Raji (cell line): ENCODE results near the gene EMC1.

ENCODE experiments used
- POLR2A ChIP-seq: IDR thresholded peaks from 2 replicates; pipeline ENCODE4 v1.6.1; 2011; ENCODE audit warnings: low read depth, low read length, control low read depth; ENCODE audit not compliant: insufficient read depth

Gene EMC1

DNA sequence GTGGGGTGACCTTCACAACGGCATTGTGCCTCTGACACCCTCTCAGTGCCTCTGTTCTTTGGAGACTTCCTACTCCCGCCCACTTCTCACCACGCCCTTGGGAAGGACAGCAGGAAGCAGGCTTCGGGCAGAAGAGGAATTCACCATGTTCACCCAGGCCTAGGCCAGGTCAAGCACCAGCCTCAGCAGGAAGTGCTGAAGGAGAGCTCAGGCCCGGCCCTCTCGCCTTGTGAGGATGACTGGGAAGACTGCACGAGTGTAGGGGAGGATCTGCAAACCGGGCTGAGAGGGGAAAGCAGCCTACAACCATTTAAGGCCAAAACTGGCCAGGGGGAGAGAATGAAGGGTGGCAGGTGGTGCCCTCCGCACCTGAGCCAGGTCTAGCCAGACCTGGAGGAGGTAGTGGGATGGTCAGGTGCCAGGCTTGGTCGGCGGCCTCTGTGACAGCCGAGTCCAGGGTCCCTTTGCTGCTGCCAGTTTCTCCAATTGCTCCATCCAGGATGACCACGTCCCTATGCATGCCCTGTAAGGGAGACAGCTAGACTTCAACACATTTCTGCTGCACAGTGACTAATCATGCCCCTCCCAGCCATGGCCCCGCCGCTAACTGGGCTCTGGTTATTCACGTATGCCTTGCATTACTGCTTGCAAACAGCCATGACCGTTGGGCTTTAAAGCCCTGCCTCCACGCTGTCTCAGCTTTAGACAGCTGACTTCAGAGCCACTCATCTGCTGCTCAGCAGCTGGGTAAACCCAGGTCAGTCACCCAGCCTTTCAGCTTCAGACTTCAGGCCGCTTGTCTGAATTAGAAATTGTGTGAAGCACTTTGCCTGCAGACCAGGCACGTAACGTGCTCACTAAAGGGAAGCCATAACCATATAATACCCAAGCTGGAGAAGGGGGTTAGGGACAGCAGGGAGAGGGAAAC is 9.2 kb upstream of the EMC1 start:
- TF ChIP-seq POLR2A = no peak

DNA sequence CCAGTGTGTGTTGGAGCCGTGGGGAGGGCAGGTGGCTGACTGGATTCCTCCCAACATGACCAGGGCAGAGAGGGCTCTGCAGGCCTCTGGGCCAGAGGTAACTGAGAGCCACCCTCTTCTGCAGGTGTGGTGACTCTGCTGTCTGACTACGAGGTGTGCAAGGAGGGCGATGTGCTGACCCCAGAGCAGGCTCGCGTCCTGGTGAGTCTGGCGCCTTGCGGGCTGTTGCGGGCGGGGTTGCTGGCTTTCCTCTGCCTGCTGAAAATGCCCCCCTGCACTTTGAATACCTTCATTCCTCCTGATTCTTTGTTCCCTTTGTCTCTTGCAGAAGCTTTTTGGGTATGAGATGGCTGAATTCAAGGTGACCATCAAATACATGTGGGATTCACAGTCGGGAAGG is 7.0 kb upstream of the EMC1 start:
- TF ChIP-seq POLR2A = no peak

DNA sequence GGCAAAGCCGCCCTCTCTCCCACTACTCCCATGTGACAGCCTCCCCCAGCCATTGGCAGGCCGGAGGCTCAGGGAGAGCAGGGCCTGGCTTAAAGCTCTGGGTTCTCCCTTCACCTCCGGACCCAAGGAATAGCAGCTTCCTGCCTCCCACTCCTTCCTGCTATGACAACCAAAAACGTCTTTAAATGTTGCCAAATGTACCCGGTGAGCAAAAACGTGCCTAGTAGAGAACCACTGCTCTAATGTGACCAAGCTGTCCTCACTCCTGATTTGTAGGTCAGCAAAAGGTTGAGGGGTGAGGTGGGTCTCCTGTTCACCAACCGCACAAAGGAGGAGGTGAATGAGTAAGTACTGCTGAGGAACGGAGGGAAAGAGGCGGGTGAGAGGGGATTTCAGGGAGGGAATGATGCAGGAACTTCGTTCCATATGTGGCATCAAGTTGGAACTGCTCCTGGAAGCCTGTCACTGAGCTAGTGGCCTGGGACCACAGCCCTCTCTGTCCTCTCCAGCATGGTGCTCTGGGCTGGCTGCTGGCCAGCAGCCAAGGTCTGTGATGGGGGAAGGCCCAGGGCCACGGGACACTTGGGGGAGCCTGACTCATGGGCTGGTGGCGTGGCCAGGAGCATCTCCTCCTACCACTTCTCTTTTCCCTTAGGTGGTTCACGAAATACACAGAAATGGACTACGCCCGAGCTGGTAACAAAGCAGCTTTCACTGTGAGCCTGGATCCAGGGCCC is 6.0 kb upstream of the EMC1 start:
- TF ChIP-seq POLR2A = no peak

DNA sequence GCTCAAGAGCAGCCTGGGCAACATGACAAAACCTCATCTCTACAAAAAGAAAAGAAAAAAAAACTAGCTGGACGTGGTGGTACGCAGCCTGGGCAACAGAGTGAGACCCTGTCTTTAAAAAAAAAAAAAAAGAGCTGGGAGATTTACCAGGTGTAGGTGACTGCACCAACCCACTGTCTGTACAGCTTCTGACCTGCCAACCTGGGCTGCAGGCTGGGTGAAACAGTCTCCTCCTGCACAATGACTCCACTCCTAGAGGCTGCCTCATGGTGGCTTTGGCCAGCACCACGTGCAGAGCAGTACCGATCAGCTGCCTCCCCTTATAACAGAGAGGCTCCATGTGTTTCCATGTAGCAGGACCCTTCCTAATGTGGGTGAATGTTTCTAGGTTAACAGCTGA is 4.0 kb upstream of the EMC1 start:
- no peak for TF ChIP-seq POLR2A

DNA sequence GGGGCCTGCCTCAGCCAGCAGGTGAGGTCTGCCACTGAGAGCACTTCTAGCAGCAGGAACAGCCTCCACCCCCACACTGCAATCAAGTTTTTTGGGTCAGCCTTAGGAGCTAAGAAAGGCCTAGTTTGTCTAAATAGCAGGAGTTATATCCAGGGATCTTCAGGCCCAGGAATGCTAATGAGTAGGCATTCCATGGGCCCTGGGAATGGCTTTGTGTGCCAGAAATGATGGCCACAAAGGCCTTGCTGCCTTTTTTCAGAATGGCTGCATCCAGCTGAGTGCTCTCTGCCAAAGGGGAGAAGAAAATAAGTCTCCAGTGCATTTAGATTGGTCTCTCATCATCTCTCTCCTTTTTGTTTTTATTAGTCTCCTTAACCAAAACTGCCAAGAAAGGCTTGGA is 3.1 kb upstream of the EMC1 start:
- TF ChIP-seq POLR2A = no peak

DNA sequence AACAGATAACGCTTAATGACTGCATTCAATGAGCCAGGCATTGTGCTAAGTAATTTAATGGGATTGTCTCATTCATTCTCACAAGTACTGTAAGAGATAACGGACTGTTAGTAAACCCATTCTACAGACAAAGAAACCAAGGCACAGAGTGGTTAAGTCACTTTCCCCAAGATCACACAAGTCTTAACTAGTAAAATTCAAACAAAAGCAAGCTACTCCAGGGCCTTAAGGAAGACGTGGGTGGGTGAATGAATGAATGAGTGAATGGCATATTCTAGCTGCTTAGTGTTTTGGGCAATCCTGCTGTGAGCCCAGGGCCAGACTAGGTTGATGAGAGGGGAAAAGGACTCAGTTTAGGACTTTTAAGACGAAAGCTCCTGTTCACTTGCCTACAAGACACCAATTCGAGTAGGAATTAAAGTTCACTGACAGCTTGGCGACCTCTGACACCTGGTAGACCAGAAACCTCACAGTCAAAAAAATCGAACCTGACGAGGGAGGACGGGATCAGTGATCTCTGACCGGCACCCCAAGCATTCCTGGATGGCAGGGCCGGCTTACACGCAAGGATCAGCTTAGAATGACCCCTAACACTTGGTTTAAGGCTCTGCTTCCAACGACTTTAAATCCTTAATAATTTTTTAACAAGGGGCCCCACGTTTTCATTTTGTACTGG is 557 bp downstream of the EMC1 start:
- TF ChIP-seq POLR2A = no peak

DNA sequence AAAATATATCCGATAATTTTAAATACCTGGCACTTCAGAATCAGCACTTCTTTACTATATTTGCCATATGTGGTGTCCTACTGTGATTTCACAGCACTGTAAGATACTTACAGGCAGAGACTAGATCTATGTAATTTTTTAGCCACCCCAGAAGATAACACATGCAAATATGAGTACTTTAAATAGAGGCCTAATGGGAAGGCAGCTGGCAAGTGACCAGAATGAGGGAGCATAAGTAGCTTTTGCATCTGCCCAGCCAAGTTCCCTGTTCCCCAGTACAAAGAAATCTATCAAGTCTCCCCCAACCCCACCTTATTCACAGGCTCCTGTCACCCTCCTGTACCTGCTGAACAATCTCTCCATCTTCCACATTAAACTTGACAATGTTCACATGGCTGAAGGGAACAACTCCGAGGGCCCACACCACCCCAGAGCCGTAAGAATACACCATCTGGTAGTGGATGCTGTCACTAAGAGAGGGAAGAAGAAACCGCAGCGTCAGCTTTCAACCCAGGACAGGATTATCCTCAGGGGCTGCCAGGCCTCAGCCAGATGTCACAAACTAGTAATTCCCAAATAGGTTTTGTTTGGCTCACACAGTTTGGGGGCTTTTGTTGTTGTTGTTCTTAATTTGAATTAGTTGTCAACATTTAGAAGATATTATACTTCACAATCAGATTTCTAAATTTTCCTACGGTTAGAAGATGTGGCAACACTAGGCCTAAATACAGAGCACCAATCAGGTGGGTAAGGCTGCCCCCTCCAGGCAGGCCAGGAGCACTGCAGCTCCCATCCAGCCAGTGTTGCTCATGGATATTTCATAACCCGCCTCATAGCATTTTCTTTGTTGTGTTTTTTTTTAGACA is 10.4 kb downstream of the EMC1 start:
- no peak for TF ChIP-seq POLR2A

DNA sequence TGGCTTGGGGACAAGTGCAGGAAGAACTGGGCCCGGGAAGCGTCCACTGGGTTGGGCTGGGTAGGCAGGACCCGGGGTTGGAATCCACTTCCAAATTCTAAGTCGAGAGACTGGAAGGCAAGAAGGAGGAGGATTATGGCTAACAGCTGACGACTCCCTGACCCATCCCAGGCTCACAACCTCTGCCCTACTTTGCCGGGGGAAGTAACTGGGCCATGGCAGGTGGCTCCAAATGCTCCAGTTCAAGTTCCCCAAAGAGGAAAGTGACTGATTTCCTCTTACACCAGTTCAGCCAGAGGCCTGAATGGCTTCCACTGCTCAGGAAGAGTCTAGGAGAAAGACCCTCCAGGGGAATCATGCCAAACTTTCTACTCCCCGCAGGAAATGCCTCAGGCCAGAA is 11.4 kb downstream of the EMC1 start:
- TF ChIP-seq POLR2A = no peak

DNA sequence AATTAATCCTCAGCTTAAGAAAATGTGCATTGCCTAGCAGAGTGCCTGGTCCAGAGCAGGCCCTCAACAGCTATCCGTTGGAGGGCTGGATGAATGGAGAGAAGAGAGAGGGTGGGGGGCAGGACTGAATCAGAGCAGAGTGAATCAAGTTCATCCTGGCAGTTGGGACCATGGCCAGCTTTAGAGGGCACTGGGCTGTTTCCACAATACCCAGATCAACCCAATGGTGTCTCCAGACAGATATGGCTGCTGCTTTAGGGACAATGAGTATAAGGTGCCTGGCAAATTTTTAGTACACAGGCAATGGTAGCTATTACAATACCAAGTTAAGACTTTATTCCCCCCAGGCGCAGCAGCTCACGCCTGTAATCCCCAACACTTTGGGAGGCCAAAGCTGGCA is 17.1 kb downstream of the EMC1 start:
- TF ChIP-seq POLR2A = no peak

DNA sequence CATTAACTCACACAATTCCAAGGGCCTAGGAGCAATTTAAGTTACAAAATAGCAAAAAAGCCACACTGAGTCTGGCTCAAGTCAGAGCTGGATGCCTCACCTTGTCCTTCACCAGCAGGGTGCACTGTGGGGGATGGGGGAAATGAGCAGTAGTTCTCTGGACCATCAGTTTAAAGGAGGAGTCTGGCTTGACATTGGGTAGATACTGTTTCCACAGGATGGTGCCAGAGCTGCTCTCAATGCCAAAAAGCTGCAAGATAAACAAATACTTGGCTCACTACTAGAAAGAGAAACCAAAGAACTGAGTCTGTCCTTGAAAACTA is 18.8 kb downstream of the EMC1 start:
- TF ChIP-seq POLR2A = no peak

DNA sequence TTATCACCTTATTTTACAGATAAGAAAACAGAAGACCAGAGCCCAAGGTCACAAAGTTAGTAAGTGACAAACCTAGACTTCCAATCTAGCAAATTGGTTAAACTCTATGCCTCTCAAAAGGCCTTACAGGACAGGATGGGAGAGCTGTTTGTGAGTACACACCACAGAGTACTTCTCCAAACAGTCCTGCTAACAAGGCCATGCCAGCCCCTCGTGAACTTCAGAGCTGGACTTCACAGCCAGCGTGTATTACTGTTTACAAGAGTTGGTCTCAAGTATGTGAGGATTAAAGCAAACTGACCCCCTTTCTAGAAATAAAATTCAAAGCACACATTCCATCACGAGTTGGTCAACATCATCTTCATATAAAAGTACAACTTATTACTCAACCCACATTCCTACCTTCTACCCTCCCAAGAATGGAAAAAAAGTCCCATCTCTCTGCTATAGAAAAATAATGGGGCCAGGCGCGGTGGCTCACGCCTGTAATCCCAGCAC is 21.4 kb downstream of the EMC1 start:
- TF ChIP-seq POLR2A = no peak

DNA sequence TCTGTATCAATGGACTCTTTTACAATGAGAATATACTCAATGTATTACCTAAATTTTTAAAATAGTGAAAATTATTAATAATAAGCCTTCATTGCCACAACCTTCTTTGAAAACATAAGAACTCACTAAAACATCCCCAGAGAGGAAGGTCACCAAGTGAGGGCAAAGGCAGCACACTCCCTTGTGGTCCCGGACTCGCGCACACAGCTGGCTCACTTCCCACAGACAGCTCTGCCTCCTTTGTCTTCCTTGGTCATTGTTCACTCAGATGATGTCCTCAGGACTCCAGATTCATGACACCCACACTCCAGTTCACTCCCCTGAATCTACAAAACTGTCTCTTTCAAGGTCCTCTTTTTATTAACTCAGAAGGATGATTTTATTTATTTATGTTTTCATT is 22.1 kb downstream of the EMC1 start:
- no peak for TF ChIP-seq POLR2A

DNA sequence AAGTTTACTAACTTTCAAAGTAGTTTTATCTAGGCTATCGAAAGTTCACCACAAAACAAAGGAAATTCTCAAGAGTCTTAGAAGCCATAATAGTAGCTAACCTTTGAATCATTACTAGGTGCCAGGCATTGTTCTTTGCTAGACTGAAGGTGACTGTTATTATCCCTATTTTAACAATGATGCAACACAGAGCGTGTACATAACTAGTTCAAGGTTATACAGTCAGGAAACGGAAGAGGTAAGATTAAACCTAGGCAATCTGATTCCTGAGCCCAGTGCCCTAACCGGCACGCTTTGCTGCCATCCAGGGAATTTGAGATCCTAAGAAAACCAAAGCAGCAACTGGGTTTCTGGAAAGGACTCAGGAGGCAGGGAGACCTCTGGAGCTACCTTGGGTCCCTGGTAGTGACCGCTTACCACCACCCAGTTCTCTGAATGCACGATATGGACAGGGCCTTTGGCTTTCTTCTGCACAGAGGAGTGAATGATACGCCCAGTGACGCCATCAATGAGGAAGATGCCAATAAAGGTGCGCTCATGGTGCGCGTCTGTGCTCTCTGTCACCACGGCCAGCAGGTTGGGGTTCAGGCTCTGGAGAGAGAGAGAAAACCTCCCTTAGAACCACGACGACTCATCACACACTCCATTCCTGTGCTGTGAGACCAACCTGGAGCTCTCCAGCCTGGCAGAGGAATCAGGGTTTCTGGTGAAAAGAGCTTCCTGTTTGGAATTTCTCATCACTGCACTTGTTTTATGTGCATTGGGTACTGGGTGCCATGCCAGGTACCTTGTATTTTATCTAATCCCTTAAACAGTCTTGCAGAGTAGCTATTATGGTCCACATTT is 28.1 kb downstream of the EMC1 start:
- TF ChIP-seq POLR2A = no peak

DNA sequence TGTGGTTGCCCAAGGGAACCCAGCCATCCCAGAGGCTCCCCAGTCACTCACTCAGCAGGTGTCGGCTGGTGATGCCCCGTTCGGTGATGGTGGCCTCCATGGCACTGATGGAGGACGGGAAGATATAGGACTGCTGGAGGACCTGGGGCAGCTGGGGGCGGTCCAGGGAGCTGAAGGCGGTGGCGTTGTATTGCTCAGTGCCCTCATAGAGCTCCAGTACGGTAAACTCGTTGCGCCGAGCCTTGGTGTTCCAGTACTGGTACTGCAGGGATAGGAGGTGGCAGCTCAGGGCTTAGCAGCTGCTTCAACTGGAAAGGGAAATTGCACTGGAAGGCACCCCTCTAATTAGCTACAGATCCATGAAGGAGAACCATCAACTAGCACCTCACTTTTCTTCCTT is 28.8 kb downstream of the EMC1 start:
- TF ChIP-seq POLR2A = no peak
